OCI-LY3 (cell line): ENCODE results near the gene KPNA4.
A peak's percentile ranks its signal among the peaks of the same experiment; 100 is the strongest.

Experiments
- H2AFZ ChIP-seq: fragments of 200-600, 300-600 bp; shearing (Covaris generic); 2 replicates; pipeline ENCODE4 v1.6.0; 2014; ENCODE audit warnings: antibody characterized with exemption, low read depth, low read length
- H3K27ac ChIP-seq: fragments of 200-600, 300-600 bp; sonication (generic); 2 replicates; pipeline ENCODE4 v1.5.1; 2014; ENCODE audit warnings: mild to moderate bottlenecking, low read length, moderate library complexity, mixed read lengths
- H3K27me3 ChIP-seq: fragments of 200-600, 300-600 bp; sonication (generic); 2 replicates; pipeline ENCODE4 v1.6.1; 2014; ENCODE audit warnings: low read depth, low read length, mixed read lengths
- H3K36me3 ChIP-seq: fragments of 200-600, 300-600 bp; sonication (generic); replicated peaks from 2 replicates; pipeline ENCODE3; 2014; ENCODE audit warnings: low read depth, low read length, mixed read lengths
- H3K4me1 ChIP-seq: fragments of 300-600, 200-600 bp; sonication (generic); 2 replicates; pipeline ENCODE4 v1.6.1; 2014; ENCODE audit warnings: low read length, mixed read lengths
- H3K4me2 ChIP-seq: fragments of 200-600, 300-600 bp; sonication (generic); 2 replicates; pipeline ENCODE4 v1.6.1; 2014; ENCODE audit warnings: low read length, mixed read lengths
- H3K4me3 ChIP-seq: fragments of 300-600, 200-600 bp; sonication (generic); 2 replicates; pipeline ENCODE4 v1.5.1; 2014; ENCODE audit warnings: antibody characterized with exemption, mild to moderate bottlenecking, low read length, moderate library complexity
- H3K79me2 ChIP-seq: fragments of 300-600, 200-600 bp; shearing (Covaris generic); 2 replicates; pipeline ENCODE4 v1.6.1; 2014; ENCODE audit warnings: mild to moderate bottlenecking, low read length, mixed read lengths
- H3K9ac ChIP-seq: fragments of 300-600, 200-600 bp; shearing (Covaris generic); 2 replicates; pipeline ENCODE4 v1.6.0; 2014; ENCODE audit warnings: mild to moderate bottlenecking, low read length, moderate library complexity
- H3K9me3 ChIP-seq: fragments of 200-600, 300-600 bp; shearing (Covaris generic); 2 replicates; pipeline ENCODE4 v1.6.1; 2014; ENCODE audit warnings: low read length, mixed read lengths; ENCODE audit not compliant: insufficient read depth
- H4K20me1 ChIP-seq: fragments of 200-600, 300-600 bp; sonication (generic); 2 replicates; pipeline ENCODE4 v1.6.1; 2016; ENCODE audit warnings: low read length, mixed read lengths; ENCODE audit not compliant: insufficient read depth
- CTCF ChIP-seq: fragments of 200-600, 300-600 bp; sonication (generic); IDR thresholded peaks from 2 replicates; pipeline ENCODE4 v1.5.1; 2014; ENCODE audit warnings: antibody characterized with exemption, low read length, low read depth
- EZH2phosphoT487 ChIP-seq: fragments of 200-600 bp; shearing (Covaris generic); IDR thresholded peaks from 2 replicates; pipeline ENCODE4 v1.6.1; 2018; ENCODE audit warnings: antibody characterized with exemption, mixed run types, low read depth

The KPNA4 gene

DNA sequence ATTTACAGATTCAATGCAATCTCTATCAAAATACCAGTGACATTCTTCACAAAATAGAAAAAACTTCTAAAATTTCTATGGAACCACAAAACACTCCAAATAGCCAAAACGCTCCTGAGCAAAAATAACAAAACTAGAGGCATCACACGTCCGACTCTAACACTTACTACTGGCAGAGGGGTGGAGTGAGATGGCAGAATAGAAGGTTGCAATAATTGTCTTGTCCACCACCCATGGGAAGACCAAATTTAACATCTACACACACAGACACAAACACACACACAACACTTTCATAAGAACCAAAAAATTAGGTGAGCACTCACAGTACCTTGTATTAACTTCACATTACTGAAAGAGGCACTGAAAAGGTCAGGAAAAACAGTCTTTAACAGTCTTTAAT is 21.3 kb upstream of the KPNA4 start:
- Histone ChIP-seq H3K36me3 (no peaks in the 10 kb centered on the region), H3K4me1 (no peaks in the 10 kb centered on the region), H3K79me2 (no peaks in the 10 kb centered on the region), H3K27ac (no peak overlapping the region), H3K9me3 (no peaks in the 10 kb centered on the region), H3K4me3 (no peak overlapping the region), H2AFZ (no peak overlapping the region), H3K27me3 (no peaks in the 10 kb centered on the region), H3K4me2 (no peak overlapping the region), H4K20me1 (no peaks in the 10 kb centered on the region), H3K9ac (no peak overlapping the region)
- no peak for TF ChIP-seq CTCF
- TF ChIP-seq EZH2phosphoT487 = no peak

DNA sequence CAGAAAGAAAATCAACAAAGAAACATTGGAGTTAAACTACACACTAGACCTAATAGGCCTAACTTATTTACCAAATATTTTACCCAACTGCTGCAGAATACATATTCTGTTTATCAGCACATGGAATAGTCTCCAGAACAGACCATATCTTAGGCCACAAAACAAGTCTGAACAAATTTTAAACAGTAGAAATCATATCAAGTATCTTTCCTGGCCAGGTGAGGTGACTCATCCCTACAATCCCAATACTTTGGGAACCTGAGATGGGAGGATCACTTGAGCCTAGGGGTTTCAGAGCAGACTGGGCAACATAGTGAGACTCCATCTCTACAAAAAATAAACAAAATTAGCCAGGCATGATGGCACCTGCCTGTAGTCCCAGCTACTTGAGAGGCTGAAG is 18.1 kb upstream of the KPNA4 start:
- Histone ChIP-seq H2AFZ (no peak overlapping the region), H3K4me1 (no peaks in the 10 kb centered on the region), H3K4me2 (no peak overlapping the region), H3K79me2 (no peaks in the 10 kb centered on the region), H3K9ac (no peak overlapping the region), H3K9me3 (0 out of 2 replicates have a peak, but pooled peaks cover 6% of the 10 kb centered on the region), H4K20me1 (no peaks in the 10 kb centered on the region), H3K27ac (no peak overlapping the region), H3K27me3 (no peaks in the 10 kb centered on the region), H3K4me3 (no peak overlapping the region), H3K36me3 (no peaks in the 10 kb centered on the region)
- TF ChIP-seq EZH2phosphoT487 (no peak), CTCF (no peak)

DNA sequence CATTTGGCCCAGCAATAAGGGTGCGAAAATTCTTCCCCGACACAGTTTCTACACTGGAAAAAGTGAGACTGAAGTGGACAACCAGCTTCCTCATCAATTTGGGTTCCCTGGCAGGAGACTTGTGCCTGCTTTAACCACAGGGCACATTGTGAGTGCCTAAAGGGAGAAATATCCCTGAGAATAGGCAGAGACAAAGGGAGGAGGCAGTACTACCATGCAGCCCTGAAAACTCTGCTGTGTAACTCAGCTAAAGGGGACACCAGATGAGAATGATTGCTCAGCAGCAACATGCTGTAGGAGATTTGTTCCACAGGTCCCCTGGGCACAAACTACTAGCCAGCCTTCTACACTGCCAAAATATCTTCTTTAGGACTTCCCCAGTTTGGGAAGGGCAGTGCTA is 15.6 kb upstream of the KPNA4 start:
- H3K27me3 ChIP-seq = no peaks in the 10 kb centered on the region
- H3K9ac ChIP-seq = no peak overlapping the region
- H4K20me1 ChIP-seq = no peaks in the 10 kb centered on the region
- no peak overlapping the region for H3K4me2 ChIP-seq
- no peak overlapping the region for H3K27ac ChIP-seq
- peaks cover 2% of the 10 kb centered on the region for H3K4me1 ChIP-seq
- no peaks in the 10 kb centered on the region for H3K79me2 ChIP-seq
- H3K4me3 ChIP-seq = no peak overlapping the region
- no peak overlapping the region for H2AFZ ChIP-seq
- H3K9me3 ChIP-seq = 0 out of 2 replicates have a peak, but pooled peaks cover 6% of the 10 kb centered on the region
- TF ChIP-seq CTCF = no peak
- no peak for TF ChIP-seq EZH2phosphoT487
- H3K36me3 ChIP-seq = no peaks in the 10 kb centered on the region

GRCh38 chr3:160577556-160578195 is 12.3 kb upstream of the KPNA4 start:
- Histone ChIP-seq H3K4me2 (no peak overlapping the region), H3K4me1 (peaks cover 14% of the 10 kb centered on the region), H2AFZ (no peak overlapping the region), H3K27me3 (no peaks in the 10 kb centered on the region), H3K79me2 (no peaks in the 10 kb centered on the region), H3K9me3 (0 out of 2 replicates have a peak, but pooled peaks cover 6% of the 10 kb centered on the region), H3K27ac (no peak overlapping the region), H3K4me3 (no peak overlapping the region), H4K20me1 (no peaks in the 10 kb centered on the region), H3K9ac (no peak overlapping the region), H3K36me3 (no peaks in the 10 kb centered on the region)
- TF ChIP-seq CTCF (peak; percentile 50), EZH2phosphoT487 (no peak)
